Thyroid gland (tissue), 4 donors: ENCODE results near the gene ALOXE3. TPM values are rescaled to one million over a fixed set of nuclear protein-coding genes. Genes with fewer than 3 reads are reported as not detected.

ENCODE experiments used
- DNase-seq, 2 donors: peaks; one replicate each; pipeline ENCODE4 v3.0.0-alpha.2; 2019
- H3K27ac ChIP-seq, 3 donors: fragments of 200-600 bp; sonication (generic); 1 replicate in 2 of 3; 2 replicates in 1 of 3; pipeline ENCODE4 v1.5.1; 2016 to 2019; ENCODE audit warnings: mild to moderate bottlenecking in 1 of 3, moderate library complexity in 1 of 3
- H3K27me3 ChIP-seq: fragments of 200-600 bp; sonication (generic); one replicate; pipeline ENCODE4 v1.5.1; 2019
- H3K36me3 ChIP-seq, 2 donors: fragments of 200-600 bp; sonication (generic); one replicate each; pipeline ENCODE4 v1.5.1; 2016 to 2019
- H3K4me1 ChIP-seq, 2 donors: fragments of 200-600 bp; sonication (generic); one replicate each; pipeline ENCODE4 v1.5.1; 2017 to 2019
- H3K4me3 ChIP-seq, 3 donors: fragments of 200-600 bp; sonication (generic); replicated peaks in 1 of 3; 1 replicate in 2 of 3; 2 replicates in 1 of 3; pipeline ENCODE4 v1.5.1; 2016; ENCODE audit warnings: mild to moderate bottlenecking in 1 of 3
- H3K9me3 ChIP-seq: fragments of 200-600 bp; sonication (generic); one replicate; pipeline ENCODE4 v1.5.1; 2017
- CTCF ChIP-seq, 6 experiments: fragments of 200-600 bp in 3 of 6; fragments of 450-650 bp in 3 of 6; sonication (generic) in 3 of 6; IDR thresholded peaks; one replicate each; pipeline ENCODE4 v1.5.1; 2016 to 2019; ENCODE audit warnings: antibody characterized with exemption in 6 of 6, mild to moderate bottlenecking in 2 of 6, inconsistent platforms in 1 of 6, moderate library complexity in 1 of 6
- POLR2A ChIP-seq, 2 donors: fragments of 450-650 bp; IDR thresholded peaks; one replicate each; pipeline ENCODE4 v1.6.1; 2017; ENCODE audit warnings: antibody characterized with exemption in 2 of 2, mild to moderate bottlenecking in 2 of 2, moderate library complexity in 1 of 2
- WGBS, 2 donors: methylation state at CpG; one replicate each; pipeline ENCODE4 v1.1.5; 2017; 5-methylcytosine and 5-hydroxymethylcytosine counted together
- intact Hi-C: fragments of 100-400 bp; cut with DNase I; formaldehyde crosslinking; loops from one replicate; pipeline ENCODE4 v1.15.1; 2023
- total RNA-seq, 4 donors: library from RNA; depleted of rRNA; stranded (reverse); fragments of >200 nt; gene quantifications; one replicate each; pipeline ENCODE4 v1.2.3, GENCODE V29; 2016

Gene ALOXE3
- total RNA-seq, 4 donors from 2014 or later: not detected

GRCh38 chr17:8159032-8159400, 40.7 kb upstream of the ALOXE3 start:
- Histone ChIP-seq H3K36me3 (peaks cover 0 to 13% of the 10 kb centered on the region in 2 donors), H3K27me3 (no peaks in the 10 kb centered on the region), H3K9me3 (no peaks in the 10 kb centered on the region), H3K4me3 (no peak overlapping the region), H3K4me1 (peaks cover 27 to 55% of the 10 kb centered on the region in 2 donors), H3K27ac (peak overlapping the region; percentile 23 to 100 (median 98))
- intact Hi-C loops: no loop called here
- DNase-seq: no peak
- no peak for TF ChIP-seq CTCF (IDR thresholded peaks at IDR 0.05)
- no peak for TF ChIP-seq POLR2A (IDR thresholded peaks at IDR 0.05)
- 62 to 64% methylated on average over 3 of the region's 3 CpGs for WGBS, 2 donors

- H3K4me3 ChIP-seq: no peak overlapping the region
- H3K27ac ChIP-seq: peak overlapping the region; percentile 23 to 100 (median 98)
- 42% methylated on average over 18 to 20 of the region's 20 CpGs for WGBS, 2 donors
- H3K36me3 ChIP-seq: peaks cover 0 to 13% of the 10 kb centered on the region in 2 donors
- peaks cover 27 to 54% of the 10 kb centered on the region in 2 donors for H3K4me1 ChIP-seq
- TF ChIP-seq POLR2A (IDR thresholded peaks at IDR 0.05) (peak in 1 of 2 donors; percentile 14), CTCF (IDR thresholded peaks at IDR 0.05) (peak; percentile 79 to 94 (median 90))
- intact Hi-C loops: no loop called here
- no peaks in the 10 kb centered on the region for H3K9me3 ChIP-seq
- H3K27me3 ChIP-seq: no peaks in the 10 kb centered on the region
- peak; percentile 94 to 96 for DNase-seq
These were observed 40.1 kb upstream of the ALOXE3 start for GRCh38 chr17:8158267-8159031.

GRCh38 chr17:8156246-8156992, 38.1 kb upstream of the ALOXE3 start:
- intact Hi-C loops: no loop called here
- Histone ChIP-seq H3K27me3 (no peaks in the 10 kb centered on the region), H3K36me3 (peaks cover 4 to 13% of the 10 kb centered on the region in 2 donors), H3K4me1 (peaks cover 30 to 54% of the 10 kb centered on the region in 2 donors), H3K4me3 (peak overlapping the region; percentile 63 to 100 (median 81)), H3K9me3 (no peaks in the 10 kb centered on the region), H3K27ac (peak overlapping the region; percentile 98 to 100 (median 100))
- TF ChIP-seq POLR2A (IDR thresholded peaks at IDR 0.05) (peak; percentile 100), CTCF (IDR thresholded peaks at IDR 0.05) (no peak)
- 1% methylated on average over 30 to 50 of the region's 59 CpGs for WGBS, 2 donors
- DNase-seq: peak; percentile 100

- no peak for TF ChIP-seq CTCF (IDR thresholded peaks at IDR 0.05)
- no peak for TF ChIP-seq POLR2A (IDR thresholded peaks at IDR 0.05)
- Histone ChIP-seq H3K9me3 (no peaks in the 10 kb centered on the region), H3K4me3 (peak overlapping the region; percentile 63 to 100 (median 81)), H3K36me3 (peaks cover 4 to 8% of the 10 kb centered on the region in 2 donors), H3K4me1 (peaks cover 29 to 54% of the 10 kb centered on the region in 2 donors), H3K27ac (peak overlapping the region; percentile 98 to 100 (median 100)), H3K27me3 (no peaks in the 10 kb centered on the region)
- intact Hi-C loops: no loop called here
- WGBS, 2 donors: 1 to 3% methylated on average over 11 of the region's 11 CpGs
- DNase-seq: no peak
These were observed 37.6 kb upstream of the ALOXE3 start for GRCh38 chr17:8155996-8156245.
